CD14-positive monocyte (primary cell): Measurements from ENCODE around the gene SELENOH. TPM values are rescaled to one million over a fixed set of nuclear protein-coding genes. Genes with fewer than 3 reads are reported as not detected.

ENCODE experiments used
- DNase-seq, 3 donors: peaks; one replicate each; pipeline ENCODE4 v3.0.0-alpha.2; 2011 to 2022
- H2AFZ ChIP-seq: 2 replicates; pipeline ENCODE4 v1.6.0; 2012; ENCODE audit warnings: mild to moderate bottlenecking, low read depth, low read length, inconsistent platforms; ENCODE audit not compliant: insufficient read depth, poor library complexity, severe bottlenecking
- H3K27ac ChIP-seq, 2 donors: 1 replicate in 1 of 2; 2 replicates in 1 of 2; pipeline ENCODE4 v1.5.1; 2012 to 2013; ENCODE audit warnings: low read length in 2 of 2, control low read depth in 1 of 2, inconsistent platforms in 1 of 2, low read depth in 1 of 2, mild to moderate bottlenecking in 1 of 2
- H3K27me3 ChIP-seq, 2 donors: one replicate each; pipeline versions ENCODE4 v1.6.0 to v1.6.1; 2011 to 2013; ENCODE audit warnings: low read length in 2 of 2; ENCODE audit not compliant: control insufficient read depth in 2 of 2, insufficient read depth in 2 of 2
- H3K36me3 ChIP-seq, 2 donors: replicated peaks in 1 of 2; 1 replicate in 1 of 2; 2 replicates in 1 of 2; pipeline versions ENCODE4 v1.5.1 to v1.6.1; 2012 to 2013; ENCODE audit warnings: low read length in 2 of 2, control low read depth in 1 of 2, inconsistent platforms in 1 of 2, mild to moderate bottlenecking in 1 of 2; ENCODE audit not compliant: insufficient read depth in 2 of 2, control insufficient read depth in 1 of 2
- H3K4me1 ChIP-seq, 2 donors: 1 replicate in 1 of 2; 2 replicates in 1 of 2; pipeline versions ENCODE4 v1.5.1 to v1.6.1; 2012 to 2013; ENCODE audit warnings: low read length in 2 of 2, control low read depth in 1 of 2, inconsistent platforms in 1 of 2, mild to moderate bottlenecking in 1 of 2, moderate library complexity in 1 of 2; ENCODE audit not compliant: insufficient read depth in 2 of 2, control insufficient read depth in 1 of 2
- H3K4me2 ChIP-seq: replicated peaks from 2 replicates; pipeline ENCODE3; 2012; ENCODE audit warnings: low read length, moderate library complexity, mild to moderate bottlenecking; ENCODE audit not compliant: poor library complexity, severe bottlenecking; ENCODE audit errors: extremely low read depth
- H3K4me3 ChIP-seq, 3 experiments: fragments of 200-600 bp in 1 of 3; sonication (generic) in 1 of 3; replicated peaks in 1 of 3; 1 replicate in 2 of 3; 2 replicates in 1 of 3; pipeline ENCODE4 v1.5.1; 2011 to 2013; ENCODE audit warnings: low read length in 3 of 3, mild to moderate bottlenecking in 3 of 3, control low read depth in 2 of 3, low read depth in 2 of 3, inconsistent platforms in 1 of 3, moderate library complexity in 1 of 3
- H3K79me2 ChIP-seq: 2 replicates; pipeline ENCODE4 v1.6.0; 2012; ENCODE audit warnings: mild to moderate bottlenecking, control low read depth, inconsistent platforms, low read length, moderate library complexity; ENCODE audit not compliant: insufficient read depth
- H3K9ac ChIP-seq: 2 replicates; pipeline ENCODE4 v1.6.0; 2017; ENCODE audit warnings: low read length, mild to moderate bottlenecking; ENCODE audit not compliant: insufficient read depth, poor library complexity, severe bottlenecking
- H3K9me3 ChIP-seq, 2 donors: replicated peaks in 1 of 2; 1 replicate in 1 of 2; 2 replicates in 1 of 2; pipeline versions ENCODE4 v1.5.1 to v1.6.1; 2012 to 2013; ENCODE audit warnings: low read length in 2 of 2, control low read depth in 1 of 2; ENCODE audit not compliant: control insufficient read depth in 1 of 2, insufficient read depth in 1 of 2
- H4K20me1 ChIP-seq: 2 replicates; pipeline ENCODE4 v1.6.0; 2012; ENCODE audit warnings: mild to moderate bottlenecking, low read length, control low read depth, moderate library complexity; ENCODE audit not compliant: insufficient read depth
- H3K27ac Mint-ChIP-seq, 7 donors: one replicate each; pipeline ENCODE4 v1.8.0; 2020; ENCODE audit warnings: mild to moderate bottlenecking in 7 of 7, mixed read lengths in 7 of 7, moderate library complexity in 6 of 7, inconsistent platforms in 2 of 7
- H3K27me3 Mint-ChIP-seq, 3 donors: one replicate each; pipeline ENCODE4 v1.8.0; 2021 to 2022; ENCODE audit warnings: low read depth in 3 of 3, mild to moderate bottlenecking in 3 of 3, mixed read lengths in 3 of 3, moderate library complexity in 3 of 3, inconsistent platforms in 1 of 3
- H3K36me3 Mint-ChIP-seq, 2 donors: one replicate each; pipeline ENCODE4 v1.8.0; 2020; ENCODE audit warnings: mixed read lengths in 2 of 2, inconsistent platforms in 1 of 2, mild to moderate bottlenecking in 1 of 2
- H3K4me1 Mint-ChIP-seq: one replicate; pipeline ENCODE4 v1.8.0; 2020; ENCODE audit warnings: mild to moderate bottlenecking, mixed read lengths
- H3K4me3 Mint-ChIP-seq, 2 donors: one replicate each; pipeline ENCODE4 v1.8.0; 2020; ENCODE audit warnings: mild to moderate bottlenecking in 2 of 2, mixed read lengths in 2 of 2, moderate library complexity in 1 of 2
- H3K9me3 Mint-ChIP-seq, 7 donors: one replicate each; pipeline ENCODE4 v1.8.0; 2020 to 2022; ENCODE audit warnings: mixed read lengths in 7 of 7, mild to moderate bottlenecking in 6 of 7, moderate library complexity in 6 of 7, inconsistent platforms in 2 of 7
- WGBS: methylation state at CpG from one replicate; pipeline ENCODE4 v1.1.5; 2013; ENCODE audit warnings: missing lambda C conversion rate; ENCODE audit not compliant: insufficient coverage; 5-methylcytosine and 5-hydroxymethylcytosine counted together
- intact Hi-C, 2 donors: fragments of 100-400 bp; cut with micrococcal nuclease; formaldehyde crosslinking; loops; one replicate each; pipeline versions ENCODE4 v1.15.0 to v1.15.1; 2023
- polyA plus RNA-seq, 3 donors: library from polyadenylated mRNA; depleted of rRNA in 1 of 3; unstranded in 2 of 3; stranded (reverse) in 1 of 3; fragments of 300-500 nt in 2 of 3; fragments of >200 nt in 1 of 3; fragmentation: Illumina TruSeq in 2 of 3; gene quantifications; 1 replicate in 2 of 3; 2 replicates in 1 of 3; pipeline ENCODE4 v1.2.3, GENCODE V29; 2012 to 2021
- TF ChIP-seq, protein P1 (sequence below): fragments of 200-600 bp; IDR thresholded peaks from one replicate; pipeline ENCODE4 v1.8.0; 2022; ENCODE audit warnings: antibody characterized with exemption, mild to moderate bottlenecking

Gene SELENOH
- polyA plus RNA-seq, 3 donors = 99.5 to 260 (median 206) TPM

DNA sequence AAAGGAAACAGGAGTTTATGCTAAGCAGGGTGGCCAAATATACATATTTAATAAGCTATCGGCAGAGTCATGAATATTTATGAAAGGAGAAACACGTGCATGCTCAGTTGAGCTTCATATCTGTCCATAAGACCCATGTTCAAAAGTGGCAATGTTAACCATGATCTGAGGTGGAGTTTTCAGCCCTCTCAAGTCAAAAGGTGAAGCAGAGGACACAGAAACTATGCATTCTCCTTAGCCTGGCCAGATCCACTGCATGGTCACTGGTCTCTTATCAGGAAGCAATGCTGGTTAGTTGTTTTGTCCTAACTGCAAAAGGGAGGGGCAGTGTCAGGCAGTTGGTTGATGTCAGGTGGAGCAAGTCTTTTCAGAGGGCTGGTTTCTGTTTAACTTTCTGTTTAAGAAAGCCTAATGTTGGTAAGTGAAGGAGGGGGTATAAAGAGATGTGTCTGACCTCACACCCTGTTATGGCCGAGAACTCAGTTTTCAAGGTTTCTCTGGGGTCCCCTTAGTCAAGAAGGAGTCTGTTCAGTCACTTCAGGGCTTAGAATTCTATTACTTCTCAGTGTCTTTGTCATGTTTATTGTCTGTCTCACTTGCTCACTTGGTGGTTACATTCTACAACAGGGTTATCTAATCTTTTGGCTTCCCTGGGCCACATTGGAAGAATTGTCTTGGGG lies 5.5 kb upstream of the SELENOH start:
- Histone ChIP-seq H3K4me3 (no peak overlapping the region), H3K79me2 (peaks cover 41% of the 10 kb centered on the region), H2AFZ (no peak overlapping the region), H3K4me2 (no peak overlapping the region), H3K4me1 (peaks cover 2 to 4% of the 10 kb centered on the region in 2 donors), H3K36me3 (peaks cover 29 to 66% of the 10 kb centered on the region in 2 donors), H4K20me1 (peaks cover 26% of the 10 kb centered on the region), H3K9me3 (no peaks in the 10 kb centered on the region), H3K27ac (no peak overlapping the region), H3K27me3 (no peaks in the 10 kb centered on the region), H3K9ac (no peak overlapping the region)
- DNase-seq = no peak
- Mint-ChIP-seq H3K4me3 (no peak overlapping the region), H3K36me3 (peaks cover 43 to 63% of the 10 kb centered on the region in 2 donors), H3K27me3 (no peaks in the 10 kb centered on the region), H3K4me1 (peaks cover 7% of the 10 kb centered on the region), H3K27ac (peak overlapping the region in 2 of 7 donors; percentile 57 to 68), H3K9me3 (no peaks in the 10 kb centered on the region)
- TF ChIP-seq, protein P1, sequence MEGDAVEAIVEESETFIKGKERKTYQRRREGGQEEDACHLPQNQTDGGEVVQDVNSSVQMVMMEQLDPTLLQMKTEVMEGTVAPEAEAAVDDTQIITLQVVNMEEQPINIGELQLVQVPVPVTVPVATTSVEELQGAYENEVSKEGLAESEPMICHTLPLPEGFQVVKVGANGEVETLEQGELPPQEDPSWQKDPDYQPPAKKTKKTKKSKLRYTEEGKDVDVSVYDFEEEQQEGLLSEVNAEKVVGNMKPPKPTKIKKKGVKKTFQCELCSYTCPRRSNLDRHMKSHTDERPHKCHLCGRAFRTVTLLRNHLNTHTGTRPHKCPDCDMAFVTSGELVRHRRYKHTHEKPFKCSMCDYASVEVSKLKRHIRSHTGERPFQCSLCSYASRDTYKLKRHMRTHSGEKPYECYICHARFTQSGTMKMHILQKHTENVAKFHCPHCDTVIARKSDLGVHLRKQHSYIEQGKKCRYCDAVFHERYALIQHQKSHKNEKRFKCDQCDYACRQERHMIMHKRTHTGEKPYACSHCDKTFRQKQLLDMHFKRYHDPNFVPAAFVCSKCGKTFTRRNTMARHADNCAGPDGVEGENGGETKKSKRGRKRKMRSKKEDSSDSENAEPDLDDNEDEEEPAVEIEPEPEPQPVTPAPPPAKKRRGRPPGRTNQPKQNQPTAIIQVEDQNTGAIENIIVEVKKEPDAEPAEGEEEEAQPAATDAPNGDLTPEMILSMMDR = no peak
- intact Hi-C loops = no loop called here
- 100% methylated on average over 1 of the region's 3 CpGs for WGBS

DNA sequence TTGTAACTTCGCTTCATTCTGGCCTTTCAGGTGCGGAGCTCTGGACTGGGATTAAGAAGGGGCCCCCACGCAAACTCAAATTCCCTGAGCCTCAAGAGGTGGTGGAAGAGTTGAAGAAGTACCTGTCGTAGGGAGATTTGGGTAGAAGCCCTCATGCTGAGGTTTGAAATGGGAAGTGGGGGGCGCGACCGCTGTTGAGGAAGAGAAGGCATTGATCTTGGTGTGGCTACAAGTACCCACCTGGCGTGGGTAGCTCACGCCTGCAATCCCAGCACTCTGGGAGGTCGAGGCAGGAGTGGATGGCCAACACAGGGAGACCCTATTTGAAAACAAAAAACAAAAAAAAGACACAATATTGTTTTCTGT lies 779 bp downstream of the SELENOH start:
- Histone ChIP-seq H4K20me1 (peaks cover 27% of the 10 kb centered on the region), H3K4me1 (peaks cover 15 to 17% of the 10 kb centered on the region in 2 donors), H3K4me2 (peak overlapping the region; percentile 93), H2AFZ (peak overlapping the region; percentile 91), H3K27me3 (no peaks in the 10 kb centered on the region), H3K36me3 (peaks cover 51 to 78% of the 10 kb centered on the region in 2 donors), H3K27ac (peak overlapping the region; percentile 87 to 94), H3K9me3 (no peaks in the 10 kb centered on the region), H3K9ac (peak overlapping the region; percentile 91), H3K79me2 (peaks cover 22% of the 10 kb centered on the region), H3K4me3 (peak overlapping the region; percentile 89 to 98 (median 94))
- H3K36me3 Mint-ChIP-seq = peaks cover 57 to 64% of the 10 kb centered on the region in 2 donors
- intact Hi-C loops = loop anchor here in 1 of 2 donors (5.0 kb wide), 1 partner anchor 60 kb away; no protein-coding TSS in a partner anchor
- peaks cover 14% of the 10 kb centered on the region for H3K4me1 Mint-ChIP-seq
- WGBS = 0% methylated on average over 8 of the region's 10 CpGs
- TF ChIP-seq, protein P1 = no peak
- no peaks in the 10 kb centered on the region for H3K27me3 Mint-ChIP-seq
- no peaks in the 10 kb centered on the region for H3K9me3 Mint-ChIP-seq
- H3K27ac Mint-ChIP-seq = peak overlapping the region; percentile 92 to 97 (median 94)
- peak overlapping the region; percentile 96 to 99 for H3K4me3 Mint-ChIP-seq
- DNase-seq = no peak
